HEK293 (cell line): Measurements from ENCODE around the gene INTS6L.

Source experiments
- EGR2 ChIP-seq: fragments of 450-650 bp; formaldehyde crosslinking; IDR thresholded peaks from 2 replicates; pipeline ENCODE4 v1.5.1; 2016; ENCODE audit warnings: low read depth, missing biosample characterization, missing genetic modification characterization
- GLI2 ChIP-seq: fragments of 450-650 bp; formaldehyde crosslinking; IDR thresholded peaks from 2 replicates; pipeline ENCODE4; 2017; ENCODE audit warnings: missing biosample characterization, missing genetic modification characterization, low read depth, borderline replicate concordance
- KLF10 ChIP-seq: fragments of 450-650 bp; IDR thresholded peaks from 2 replicates; pipeline ENCODE4 v1.5.1; 2018; ENCODE audit warnings: missing biosample characterization, mild to moderate bottlenecking, missing genetic modification characterization
- KLF16 ChIP-seq: fragments of 450-650 bp; formaldehyde crosslinking; IDR thresholded peaks from 2 replicates; pipeline ENCODE4 v1.5.1; 2017; ENCODE audit warnings: missing biosample characterization, missing genetic modification characterization
- REPIN1 ChIP-seq: fragments of 450-650 bp; formaldehyde crosslinking; IDR thresholded peaks from 2 replicates; pipeline ENCODE4 v1.5.1; 2017; ENCODE audit warnings: missing biosample characterization, missing genetic modification characterization, low read depth
- SALL2 ChIP-seq: fragments of 450-650 bp; formaldehyde crosslinking; IDR thresholded peaks from 2 replicates; pipeline ENCODE4 v1.5.0; 2017; ENCODE audit warnings: missing biosample characterization, mild to moderate bottlenecking, missing genetic modification characterization, borderline replicate concordance
- YY2 ChIP-seq: fragments of 450-650 bp; formaldehyde crosslinking; IDR thresholded peaks from 2 replicates; pipeline ENCODE4 v1.5.1; 2016; ENCODE audit warnings: missing biosample characterization, missing genetic modification characterization
- ZBTB1 ChIP-seq: fragments of 450-650 bp; formaldehyde crosslinking; IDR thresholded peaks from 2 replicates; pipeline ENCODE4 v1.5.1; 2016; ENCODE audit warnings: missing biosample characterization, missing genetic modification characterization
- ZBTB17 ChIP-seq: fragments of 450-650 bp; formaldehyde crosslinking; IDR thresholded peaks from 2 replicates; pipeline ENCODE4 v1.5.1; 2016; ENCODE audit warnings: missing biosample characterization, missing genetic modification characterization
- ZBTB20 ChIP-seq: fragments of 450-650 bp; formaldehyde crosslinking; IDR thresholded peaks from 2 replicates; pipeline ENCODE4 v1.5.1; 2016; ENCODE audit warnings: missing biosample characterization, missing genetic modification characterization
- ZBTB7A ChIP-seq: fragments of 450-650 bp; formaldehyde crosslinking; IDR thresholded peaks from 2 replicates; pipeline ENCODE4 v1.5.1; 2016; ENCODE audit warnings: low read depth, missing biosample characterization, missing genetic modification characterization
- ZFP3 ChIP-seq: fragments of 450-650 bp; formaldehyde crosslinking; IDR thresholded peaks from 2 replicates; pipeline ENCODE4 v1.5.1; 2016; ENCODE audit warnings: low read depth, missing biosample characterization, missing genetic modification characterization
- ZFP41 ChIP-seq: fragments of 450-650 bp; formaldehyde crosslinking; IDR thresholded peaks from 2 replicates; pipeline ENCODE4 v1.5.1; 2016; ENCODE audit warnings: missing biosample characterization, missing genetic modification characterization, borderline replicate concordance
- ZNF140 ChIP-seq: fragments of 450-650 bp; formaldehyde crosslinking; IDR thresholded peaks from 2 replicates; pipeline ENCODE4 v1.5.1; 2016; ENCODE audit warnings: missing biosample characterization, missing genetic modification characterization
- ZNF157 ChIP-seq: fragments of 450-650 bp; formaldehyde crosslinking; IDR thresholded peaks from 2 replicates; pipeline ENCODE4 v1.5.1; 2016; ENCODE audit warnings: missing biosample characterization, missing genetic modification characterization
- ZNF19 ChIP-seq: fragments of 450-650 bp; formaldehyde crosslinking; IDR thresholded peaks from 2 replicates; pipeline ENCODE4; 2016; ENCODE audit warnings: missing biosample characterization, missing genetic modification characterization, low read depth
- ZNF274 ChIP-seq, 2 experiments: fragments of 200-500 bp in 1 of 2; fragments of 450-650 bp in 1 of 2; sonication (Bioruptor generic) in 1 of 2; formaldehyde crosslinking in 1 of 2; IDR thresholded peaks; 2 replicates each; pipeline versions ENCODE4 v1.5.1 to v1.6.1; 2014 to 2016; ENCODE audit warnings: borderline replicate concordance in 1 of 2, inconsistent platforms in 1 of 2, low read length in 1 of 2, missing biosample characterization in 1 of 2, missing genetic modification characterization in 1 of 2
- ZNF350 ChIP-seq: fragments of 450-650 bp; formaldehyde crosslinking; IDR thresholded peaks from 2 replicates; pipeline ENCODE4 v1.5.0; 2017; ENCODE audit warnings: missing biosample characterization, mild to moderate bottlenecking, missing genetic modification characterization
- ZNF354C ChIP-seq: fragments of 450-650 bp; formaldehyde crosslinking; IDR thresholded peaks from 2 replicates; pipeline ENCODE4 v1.5.1; 2016; ENCODE audit warnings: missing biosample characterization, missing genetic modification characterization, low read depth, borderline replicate concordance
- ZNF37A ChIP-seq: fragments of 450-650 bp; IDR thresholded peaks from 2 replicates; pipeline ENCODE4 v1.5.1; 2018; ENCODE audit warnings: missing biosample characterization, missing genetic modification characterization
- ZNF48 ChIP-seq: fragments of 450-650 bp; formaldehyde crosslinking; IDR thresholded peaks from 2 replicates; pipeline ENCODE4 v1.5.1; 2016; ENCODE audit warnings: missing biosample characterization, missing genetic modification characterization
- ZNF521 ChIP-seq: fragments of 450-650 bp; formaldehyde crosslinking; IDR thresholded peaks from 2 replicates; pipeline ENCODE4 v1.5.1; 2017; ENCODE audit warnings: missing biosample characterization, mild to moderate bottlenecking, missing genetic modification characterization
- ZNF548 ChIP-seq: fragments of 450-650 bp; formaldehyde crosslinking; IDR thresholded peaks from 2 replicates; pipeline ENCODE4 v1.5.1; 2016; ENCODE audit warnings: missing biosample characterization, missing genetic modification characterization
- ZNF621 ChIP-seq: fragments of 450-650 bp; formaldehyde crosslinking; IDR thresholded peaks from 2 replicates; pipeline ENCODE4 v1.5.1; 2017; ENCODE audit warnings: missing biosample characterization, missing genetic modification characterization
- ZNF664 ChIP-seq: fragments of 450-650 bp; formaldehyde crosslinking; IDR thresholded peaks from 2 replicates; pipeline ENCODE4 v1.5.1; 2016; ENCODE audit warnings: missing biosample characterization, missing genetic modification characterization
- ZNF677 ChIP-seq: fragments of 450-650 bp; IDR thresholded peaks from 2 replicates; pipeline ENCODE4 v1.5.0; 2018; ENCODE audit warnings: missing biosample characterization, mild to moderate bottlenecking, missing genetic modification characterization, moderate library complexity
- ZNF707 ChIP-seq: fragments of 450-650 bp; formaldehyde crosslinking; IDR thresholded peaks from 2 replicates; pipeline ENCODE4 v1.5.1; 2016; ENCODE audit warnings: missing biosample characterization, missing genetic modification characterization
- ZNF76 ChIP-seq: fragments of 450-650 bp; formaldehyde crosslinking; IDR thresholded peaks from 2 replicates; pipeline ENCODE4; 2016; ENCODE audit warnings: low read depth, missing biosample characterization, missing genetic modification characterization, borderline replicate concordance
- ZNF837 ChIP-seq: fragments of 450-650 bp; formaldehyde crosslinking; IDR thresholded peaks from 2 replicates; pipeline ENCODE4 v1.5.1; 2016; ENCODE audit warnings: missing biosample characterization, missing genetic modification characterization
- ZSCAN30 ChIP-seq: fragments of 450-650 bp; IDR thresholded peaks from 2 replicates; pipeline ENCODE4 v1.5.1; 2018; ENCODE audit warnings: missing biosample characterization, mild to moderate bottlenecking, missing genetic modification characterization, moderate library complexity
- ZXDB ChIP-seq: fragments of 450-650 bp; formaldehyde crosslinking; IDR thresholded peaks from 2 replicates; pipeline ENCODE4 v1.5.1; 2016; ENCODE audit warnings: missing biosample characterization, missing genetic modification characterization
- TF ChIP-seq, protein P1 (sequence below): fragments of 450-650 bp; formaldehyde crosslinking; IDR thresholded peaks from 2 replicates; pipeline ENCODE4 v1.5.1; 2016; ENCODE audit warnings: missing biosample characterization, missing genetic modification characterization
- TF ChIP-seq, protein P2 (sequence below): fragments of 450-650 bp; formaldehyde crosslinking; IDR thresholded peaks from 2 replicates; pipeline ENCODE4 v1.5.1; 2016; ENCODE audit warnings: missing biosample characterization, missing genetic modification characterization, low read depth
- TF ChIP-seq, protein P3 (sequence below): fragments of 450-650 bp; formaldehyde crosslinking; IDR thresholded peaks from 2 replicates; pipeline ENCODE4 v1.5.1; 2016; ENCODE audit warnings: missing biosample characterization, missing genetic modification characterization
- TF ChIP-seq, protein P4 (sequence below): fragments of 450-650 bp; IDR thresholded peaks from 2 replicates; pipeline ENCODE4 v1.5.1; 2018; ENCODE audit warnings: missing biosample characterization, mild to moderate bottlenecking, missing genetic modification characterization

The INTS6L gene

DNA sequence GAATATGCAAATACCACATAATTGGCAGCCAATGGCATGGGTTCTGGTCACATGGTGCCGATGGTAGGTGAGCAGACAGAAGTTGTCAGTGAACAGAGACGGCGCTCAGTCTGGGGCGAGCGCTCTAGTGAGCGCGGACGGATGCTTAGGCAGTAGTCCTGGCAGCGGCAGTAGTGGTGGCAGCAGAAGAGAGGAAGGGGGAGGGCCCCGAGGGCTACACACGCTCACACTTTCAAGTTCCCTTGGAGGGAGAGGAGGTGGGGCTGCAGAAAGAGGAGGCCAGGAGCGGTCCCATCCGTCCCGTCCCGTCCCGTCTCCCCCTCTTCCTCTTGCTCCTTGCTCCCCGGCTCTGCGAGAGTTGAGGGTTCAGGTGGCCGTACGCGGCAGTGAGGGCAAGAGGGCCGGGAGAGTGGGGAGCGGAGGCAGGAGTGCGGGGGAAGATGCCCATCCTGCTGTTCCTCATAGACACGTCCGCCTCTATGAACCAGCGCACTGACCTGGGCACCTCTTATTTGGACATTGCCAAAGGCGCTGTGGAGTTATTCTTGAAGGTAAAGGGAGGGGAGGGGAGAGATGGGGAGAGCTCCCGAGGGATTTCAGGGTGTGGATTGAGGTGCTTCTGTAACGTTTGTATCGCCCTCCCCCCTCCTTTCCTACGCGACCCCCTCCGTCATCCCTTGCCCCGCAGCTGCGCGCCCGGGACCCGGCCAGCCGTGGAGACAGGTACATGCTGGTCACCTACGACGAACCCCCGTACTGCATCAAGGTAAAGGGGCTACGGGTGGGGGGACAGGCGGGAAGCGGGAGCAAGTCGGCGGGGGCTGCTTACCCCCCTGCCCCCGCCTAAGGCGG lies at the start of gene INTS6L (continued):
- TF ChIP-seq, protein P1, sequence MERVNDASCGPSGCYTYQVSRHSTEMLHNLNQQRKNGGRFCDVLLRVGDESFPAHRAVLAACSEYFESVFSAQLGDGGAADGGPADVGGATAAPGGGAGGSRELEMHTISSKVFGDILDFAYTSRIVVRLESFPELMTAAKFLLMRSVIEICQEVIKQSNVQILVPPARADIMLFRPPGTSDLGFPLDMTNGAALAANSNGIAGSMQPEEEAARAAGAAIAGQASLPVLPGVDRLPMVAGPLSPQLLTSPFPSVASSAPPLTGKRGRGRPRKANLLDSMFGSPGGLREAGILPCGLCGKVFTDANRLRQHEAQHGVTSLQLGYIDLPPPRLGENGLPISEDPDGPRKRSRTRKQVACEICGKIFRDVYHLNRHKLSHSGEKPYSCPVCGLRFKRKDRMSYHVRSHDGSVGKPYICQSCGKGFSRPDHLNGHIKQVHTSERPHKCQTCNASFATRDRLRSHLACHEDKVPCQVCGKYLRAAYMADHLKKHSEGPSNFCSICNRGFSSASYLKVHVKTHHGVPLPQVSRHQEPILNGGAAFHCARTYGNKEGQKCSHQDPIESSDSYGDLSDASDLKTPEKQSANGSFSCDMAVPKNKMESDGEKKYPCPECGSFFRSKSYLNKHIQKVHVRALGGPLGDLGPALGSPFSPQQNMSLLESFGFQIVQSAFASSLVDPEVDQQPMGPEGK = peak; percentile 60
- TF ChIP-seq ZNF664 (tag by site-specific recombination) = no peak
- no peak for TF ChIP-seq ZBTB1 (tag by site-specific recombination)
- TF ChIP-seq, protein P2, sequence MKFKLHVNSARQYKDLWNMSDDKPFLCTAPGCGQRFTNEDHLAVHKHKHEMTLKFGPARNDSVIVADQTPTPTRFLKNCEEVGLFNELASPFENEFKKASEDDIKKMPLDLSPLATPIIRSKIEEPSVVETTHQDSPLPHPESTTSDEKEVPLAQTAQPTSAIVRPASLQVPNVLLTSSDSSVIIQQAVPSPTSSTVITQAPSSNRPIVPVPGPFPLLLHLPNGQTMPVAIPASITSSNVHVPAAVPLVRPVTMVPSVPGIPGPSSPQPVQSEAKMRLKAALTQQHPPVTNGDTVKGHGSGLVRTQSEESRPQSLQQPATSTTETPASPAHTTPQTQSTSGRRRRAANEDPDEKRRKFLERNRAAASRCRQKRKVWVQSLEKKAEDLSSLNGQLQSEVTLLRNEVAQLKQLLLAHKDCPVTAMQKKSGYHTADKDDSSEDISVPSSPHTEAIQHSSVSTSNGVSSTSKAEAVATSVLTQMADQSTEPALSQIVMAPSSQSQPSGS (tag by site-specific recombination) = no peak
- TF ChIP-seq ZNF350 (tag by site-specific recombination) = no peak
- no peak for TF ChIP-seq ZSCAN30 (tag by site-specific recombination)
- no peak for TF ChIP-seq ZNF521 (tag by site-specific recombination)
- no peak for TF ChIP-seq GLI2 (tag by site-specific recombination)
- TF ChIP-seq KLF10 (tag by site-specific recombination) = no peak
- TF ChIP-seq ZNF37A (tag by site-specific recombination) = no peak
- no peak for TF ChIP-seq SALL2 (tag by site-specific recombination)
- peak; percentile 73; the same call in 1 of the 2 replicates for TF ChIP-seq KLF16
- TF ChIP-seq ZBTB20 (tag by site-specific recombination) = peak; percentile 50; the same call in 1 of the 2 replicates
- no peak for TF ChIP-seq ZNF157
- TF ChIP-seq ZNF548 = no peak
- TF ChIP-seq, protein P3, sequence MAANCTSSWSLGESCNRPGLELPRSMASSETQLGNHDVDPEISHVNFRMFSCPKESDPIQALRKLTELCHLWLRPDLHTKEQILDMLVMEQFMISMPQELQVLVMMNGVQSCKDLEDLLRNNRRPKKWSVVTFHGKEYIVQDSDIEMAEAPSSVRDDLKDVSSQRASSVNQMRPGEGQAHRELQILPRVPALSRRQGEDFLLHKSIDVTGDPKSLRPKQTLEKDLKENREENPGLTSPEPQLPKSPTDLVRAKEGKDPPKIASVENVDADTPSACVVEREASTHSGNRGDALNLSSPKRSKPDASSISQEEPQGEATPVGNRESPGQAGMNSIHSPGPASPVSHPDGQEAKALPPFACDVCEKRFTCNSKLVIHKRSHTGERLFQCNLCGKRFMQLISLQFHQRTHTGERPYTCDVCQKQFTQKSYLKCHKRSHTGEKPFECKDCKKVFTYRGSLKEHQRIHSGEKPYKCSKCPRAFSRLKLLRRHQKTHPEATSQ (tag by site-specific recombination) = no peak
- no peak; the same call in 1 of the 2 replicates for TF ChIP-seq ZNF76 (tag by site-specific recombination)
- no peak for TF ChIP-seq ZFP41 (tag by site-specific recombination)
- no peak for TF ChIP-seq REPIN1 (tag by site-specific recombination)
- no peak for TF ChIP-seq ZFP3
- TF ChIP-seq ZNF48 (tag by site-specific recombination) = no peak
- no peak for TF ChIP-seq YY2 (tag by site-specific recombination)
- no peak for TF ChIP-seq ZNF677 (tag by site-specific recombination)
- TF ChIP-seq ZNF19 = no peak
- peak; percentile 40; the same call in 1 of the 2 replicates for TF ChIP-seq EGR2 (tag by site-specific recombination)
- TF ChIP-seq ZBTB17 = peak; percentile 79
- no peak for TF ChIP-seq ZBTB7A
- no peak for TF ChIP-seq ZNF837 (tag by site-specific recombination)
- TF ChIP-seq, protein P4, sequence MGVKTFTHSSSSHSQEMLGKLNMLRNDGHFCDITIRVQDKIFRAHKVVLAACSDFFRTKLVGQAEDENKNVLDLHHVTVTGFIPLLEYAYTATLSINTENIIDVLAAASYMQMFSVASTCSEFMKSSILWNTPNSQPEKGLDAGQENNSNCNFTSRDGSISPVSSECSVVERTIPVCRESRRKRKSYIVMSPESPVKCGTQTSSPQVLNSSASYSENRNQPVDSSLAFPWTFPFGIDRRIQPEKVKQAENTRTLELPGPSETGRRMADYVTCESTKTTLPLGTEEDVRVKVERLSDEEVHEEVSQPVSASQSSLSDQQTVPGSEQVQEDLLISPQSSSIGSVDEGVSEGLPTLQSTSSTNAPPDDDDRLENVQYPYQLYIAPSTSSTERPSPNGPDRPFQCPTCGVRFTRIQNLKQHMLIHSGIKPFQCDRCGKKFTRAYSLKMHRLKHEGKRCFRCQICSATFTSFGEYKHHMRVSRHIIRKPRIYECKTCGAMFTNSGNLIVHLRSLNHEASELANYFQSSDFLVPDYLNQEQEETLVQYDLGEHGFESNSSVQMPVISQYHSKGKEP = no peak
- no peak for TF ChIP-seq ZNF274 (IDR thresholded peaks at IDR 0.05; ENCODE audit: low read length)
- no peak for TF ChIP-seq ZNF274 (tag by site-specific recombination; IDR thresholded peaks at IDR 0.05; ENCODE audit: borderline replicate concordance)
- TF ChIP-seq ZNF621 (tag by site-specific recombination) = no peak
- no peak for TF ChIP-seq ZNF140 (tag by site-specific recombination)
- no peak for TF ChIP-seq ZXDB (tag by site-specific recombination)
- TF ChIP-seq ZNF354C (tag by site-specific recombination) = no peak
- no peak for TF ChIP-seq ZNF707 (tag by site-specific recombination)
